HG03095 (cell line): ENCODE data around the gene MYF6.

Experiments used
- ATAC-seq: cut with Tn5 transposase; IDR thresholded peaks from one replicate; pipeline ENCODE4 v1.9.1; 2021; ENCODE audit warnings: moderate library complexity; ENCODE audit not compliant: unreplicated experiment

Gene MYF6

DNA sequence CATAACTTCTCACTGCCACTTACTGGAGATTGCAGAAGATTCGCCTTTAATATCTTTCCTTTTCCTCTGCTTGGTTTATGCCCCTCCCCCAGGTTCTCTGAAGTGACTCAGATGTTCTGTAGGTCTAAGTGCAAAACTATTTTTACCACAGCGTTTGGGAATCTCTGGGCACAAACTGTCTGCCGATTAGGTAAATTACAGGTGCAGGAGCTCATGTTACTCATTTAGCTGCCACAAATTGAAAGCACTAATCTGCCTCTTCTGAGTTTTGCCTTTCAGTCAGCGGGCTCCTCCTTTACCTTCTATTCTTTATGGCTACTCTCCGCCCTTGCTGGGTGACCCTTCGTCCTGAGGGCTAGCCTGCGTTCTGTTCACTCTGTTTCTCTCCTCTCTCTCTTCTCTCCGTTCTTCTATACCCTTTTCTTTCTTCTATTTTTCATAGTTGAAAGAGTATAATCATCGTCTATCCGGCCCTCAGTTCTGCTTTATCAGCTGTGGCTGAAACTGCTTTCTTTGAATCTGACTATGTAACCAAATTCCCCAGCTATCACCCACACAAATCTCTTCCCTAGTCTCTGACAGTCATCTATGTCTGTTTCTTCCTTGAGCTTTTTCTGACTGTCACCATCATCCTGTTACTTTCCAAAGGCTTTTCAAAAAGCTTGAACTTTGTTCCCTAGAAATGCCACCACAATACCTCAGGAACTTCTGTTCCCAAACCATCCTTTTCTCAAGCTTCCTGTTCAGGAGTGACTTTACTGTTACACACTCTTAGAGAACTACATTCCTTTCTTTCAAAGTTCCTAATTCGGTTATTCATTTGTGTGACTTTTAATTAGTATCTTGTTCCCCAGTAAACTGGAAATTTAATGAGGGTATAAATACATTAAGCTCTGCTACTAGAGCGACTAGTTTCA is 4.3 kb upstream of the MYF6 start:
- ATAC-seq: peak; percentile 93

DNA sequence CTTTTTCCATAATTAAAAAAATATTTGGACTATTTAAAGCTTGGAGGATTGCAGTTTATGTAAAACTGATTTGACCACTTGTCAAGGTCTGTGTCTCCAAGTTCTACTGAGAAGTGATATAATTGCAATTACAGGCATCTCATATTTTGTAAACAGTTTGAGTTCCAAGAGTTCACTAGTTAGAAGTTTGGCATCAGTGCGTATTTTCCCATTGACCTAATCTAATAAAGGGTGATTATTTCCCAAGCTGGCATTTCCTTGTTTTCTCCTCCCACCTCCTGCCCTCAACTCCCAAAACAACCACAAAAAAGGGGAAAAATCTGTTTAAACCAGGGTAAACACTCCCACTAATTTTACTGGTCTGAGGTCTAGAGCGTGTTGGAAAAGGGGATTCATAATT is 3.0 kb upstream of the MYF6 start:
- ATAC-seq: no peak

DNA sequence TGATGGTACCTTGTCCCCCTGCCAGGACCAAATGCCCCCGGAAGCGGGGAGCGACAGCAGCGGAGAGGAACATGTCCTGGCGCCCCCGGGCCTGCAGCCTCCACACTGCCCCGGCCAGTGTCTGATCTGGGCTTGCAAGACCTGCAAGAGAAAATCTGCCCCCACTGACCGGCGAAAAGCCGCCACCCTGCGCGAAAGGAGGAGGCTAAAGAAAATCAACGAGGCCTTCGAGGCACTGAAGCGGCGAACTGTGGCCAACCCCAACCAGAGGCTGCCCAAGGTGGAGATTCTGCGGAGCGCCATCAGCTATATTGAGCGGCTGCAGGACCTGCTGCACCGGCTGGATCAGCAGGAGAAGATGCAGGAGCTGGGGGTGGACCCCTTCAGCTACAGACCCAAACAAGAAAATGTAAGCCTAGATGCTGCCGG is 410 bp downstream of the MYF6 start:
- ATAC-seq: no peak

DNA sequence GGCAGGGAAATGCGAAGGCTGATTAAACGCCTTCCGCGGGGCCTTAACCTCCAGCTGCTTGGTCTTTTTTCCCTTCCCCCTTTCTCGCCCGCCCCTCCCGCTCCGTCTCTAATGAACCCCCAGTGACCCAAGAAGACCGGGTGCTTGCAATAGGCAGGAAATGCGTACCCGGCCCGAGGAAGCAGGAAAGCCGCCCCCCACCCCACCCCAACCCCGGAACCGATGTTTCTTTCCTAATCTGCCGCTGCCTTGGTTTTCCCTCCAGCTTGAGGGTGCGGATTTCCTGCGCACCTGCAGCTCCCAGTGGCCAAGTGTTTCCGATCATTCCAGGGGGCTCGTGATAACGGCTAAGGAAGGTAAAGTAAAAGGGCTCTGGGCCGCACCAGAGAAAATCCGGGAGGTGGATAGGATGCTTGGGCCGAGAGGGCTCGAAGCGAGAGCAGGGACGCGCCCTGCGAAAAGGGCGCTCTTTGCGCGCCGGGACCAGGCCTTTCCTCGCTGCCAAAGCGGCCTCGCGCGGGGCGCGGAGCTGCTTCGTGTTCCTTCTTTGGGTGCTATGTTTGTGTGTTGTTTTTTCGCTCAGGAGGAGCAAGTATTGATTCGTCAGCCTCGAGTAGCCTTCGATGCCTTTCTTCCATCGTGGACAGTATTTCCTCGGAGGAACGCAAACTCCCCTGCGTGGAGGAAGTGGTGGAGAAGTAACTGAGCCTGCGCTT is 983 bp downstream of the MYF6 start:
- no peak for ATAC-seq

DNA sequence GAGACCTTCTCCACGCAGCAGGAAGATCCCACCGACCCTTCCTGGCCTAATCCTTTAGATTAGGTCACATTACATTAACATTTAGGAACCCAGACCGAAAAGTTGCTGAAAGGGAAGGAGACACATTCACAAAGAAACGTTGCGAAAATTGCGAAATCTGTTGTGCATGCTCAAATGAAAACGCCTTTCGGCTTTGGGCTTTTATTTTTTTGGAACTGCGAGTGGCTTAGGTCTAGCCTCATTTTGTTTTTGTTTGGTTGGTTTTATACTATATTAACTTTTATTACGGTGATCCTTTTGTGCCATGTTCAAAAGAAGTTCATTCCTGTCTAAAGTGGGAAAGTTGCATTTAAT is 1.5 kb downstream of the MYF6 start:
- ATAC-seq: no peak

DNA sequence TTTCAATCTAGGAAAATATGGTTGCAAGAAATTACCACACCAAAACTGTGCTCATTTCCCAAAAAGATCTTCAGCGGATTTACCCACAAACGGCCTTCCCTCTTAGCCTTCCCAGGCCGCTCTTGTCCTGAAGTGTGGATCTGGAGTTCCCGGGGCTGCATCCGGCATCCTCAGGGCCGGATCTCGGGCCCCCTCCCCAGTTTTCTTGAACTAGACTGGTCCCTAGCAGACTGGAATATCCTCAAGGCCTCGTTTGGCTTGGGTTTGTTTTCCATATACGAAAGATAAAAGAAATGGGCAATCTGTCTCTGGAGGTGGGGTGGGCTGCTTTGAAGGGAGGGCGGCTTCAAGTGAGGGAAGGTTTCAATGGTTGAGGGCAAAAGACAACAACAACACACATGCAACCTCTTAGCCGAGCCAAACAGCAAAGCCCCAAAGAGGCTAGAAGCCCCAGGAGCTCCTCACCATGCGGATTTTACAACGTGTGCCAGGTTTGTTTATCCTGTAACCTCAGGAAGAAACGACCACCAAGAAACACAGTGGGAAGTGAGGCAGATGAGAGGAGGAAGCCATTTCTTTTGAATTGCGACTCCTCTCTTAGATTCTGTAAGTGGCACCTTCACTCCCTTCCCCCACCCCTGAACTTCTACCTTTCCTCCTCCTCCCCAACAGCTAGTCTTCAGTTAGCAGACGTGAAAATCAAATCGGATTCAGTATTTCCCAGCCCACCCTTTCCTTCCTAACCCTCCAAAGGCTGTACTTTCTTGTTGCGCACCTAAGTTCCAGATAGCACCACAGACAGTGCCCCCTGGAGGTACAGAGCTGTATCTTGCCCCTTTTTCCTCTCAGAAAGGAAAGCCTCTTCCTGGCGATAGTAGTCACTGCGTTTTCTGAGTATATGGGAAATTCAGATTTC is 2.6 kb downstream of the MYF6 start:
- no peak for ATAC-seq

DNA sequence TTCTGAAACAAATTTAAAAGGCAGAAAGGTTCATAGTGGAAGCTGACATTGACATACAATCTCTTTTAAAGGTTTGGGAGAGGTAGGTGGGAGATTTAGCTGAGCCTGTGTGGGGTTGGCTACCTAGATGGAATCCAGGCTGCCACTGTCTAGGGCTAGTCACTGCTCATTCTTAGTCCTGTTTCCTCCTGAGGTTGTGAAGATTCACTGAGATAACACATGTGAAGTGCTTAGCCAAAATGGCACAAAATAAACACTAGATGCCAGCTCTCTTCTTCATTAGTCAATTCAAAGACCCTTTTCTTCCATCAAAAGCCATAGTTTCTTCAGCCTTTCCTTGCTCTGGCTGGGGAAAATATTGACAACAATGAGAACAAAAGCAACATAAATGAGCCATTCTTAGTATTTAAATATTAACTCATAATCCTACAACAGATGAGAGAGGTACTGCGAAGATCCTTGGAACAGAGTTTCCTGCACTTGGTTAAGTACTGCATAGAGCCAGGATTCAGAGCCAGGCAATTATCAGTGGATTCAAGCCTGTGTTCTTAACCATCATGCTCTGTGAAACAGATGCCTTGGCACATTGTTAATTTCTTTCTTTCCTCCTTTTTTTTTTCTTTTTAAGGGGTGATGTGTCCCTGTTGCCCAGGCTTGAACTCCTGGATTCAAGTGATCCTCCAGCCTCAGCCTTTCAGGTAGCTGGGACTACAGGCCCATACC is 3.5 kb downstream of the MYF6 start:
- no peak for ATAC-seq

DNA sequence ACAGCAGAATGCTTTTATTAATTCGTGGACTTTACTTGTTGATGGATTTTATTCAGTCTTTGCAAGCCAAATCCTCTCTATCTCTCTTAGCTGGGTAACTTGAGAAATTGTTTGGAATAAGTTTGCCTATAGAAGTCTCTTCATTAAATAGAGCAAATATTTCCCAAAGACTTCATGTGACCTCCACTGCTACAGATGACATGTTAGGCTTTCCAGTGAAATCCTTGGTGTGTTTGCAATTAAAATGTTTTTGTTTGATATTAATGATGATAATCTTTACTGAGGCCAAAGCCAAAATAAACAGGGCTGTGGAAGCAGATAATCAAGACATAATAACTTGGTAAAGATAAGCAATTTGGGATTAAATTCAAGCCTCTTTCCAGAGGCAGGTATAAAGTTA is 4.4 kb downstream of the MYF6 start:
- no peak for ATAC-seq

DNA sequence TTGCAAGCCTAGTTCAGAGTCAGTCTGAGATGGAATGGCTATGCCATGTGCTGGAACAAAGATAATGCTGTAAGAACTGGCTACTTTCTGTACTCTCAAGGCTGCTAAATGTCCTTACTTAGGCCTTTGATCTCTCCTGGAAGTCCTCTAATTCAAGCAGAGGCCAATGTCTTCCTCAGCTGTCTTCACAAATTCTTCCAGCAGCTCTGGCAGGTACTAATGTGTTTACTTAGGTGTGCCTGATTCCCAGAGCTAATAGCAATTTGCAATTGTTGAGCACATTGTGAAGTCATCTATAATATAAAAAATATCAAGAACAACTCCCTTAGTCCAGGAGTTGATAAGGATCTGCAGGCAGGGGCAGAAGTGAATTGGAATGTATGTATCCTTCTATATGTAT is 5.4 kb downstream of the MYF6 start:
- ATAC-seq: no peak

DNA sequence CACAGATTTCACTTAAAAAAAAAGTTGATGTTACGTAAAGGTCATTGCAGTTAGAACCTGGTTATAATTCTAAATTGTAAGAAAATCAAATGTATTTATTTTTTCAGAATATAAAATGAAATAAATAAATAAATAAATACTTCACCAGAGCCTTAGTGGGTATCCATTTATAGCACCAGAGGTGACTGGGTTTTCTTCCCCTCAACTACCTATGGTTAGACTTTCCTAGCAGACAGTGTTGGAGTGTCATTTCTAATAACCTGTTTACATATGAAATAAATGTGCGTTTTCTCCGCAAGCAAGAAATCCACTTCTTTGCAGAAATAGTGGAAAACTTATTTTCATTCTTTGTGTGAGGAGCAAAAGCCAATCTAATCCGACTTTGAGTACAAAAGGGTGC is 6.0 kb downstream of the MYF6 start:
- no peak for ATAC-seq

DNA sequence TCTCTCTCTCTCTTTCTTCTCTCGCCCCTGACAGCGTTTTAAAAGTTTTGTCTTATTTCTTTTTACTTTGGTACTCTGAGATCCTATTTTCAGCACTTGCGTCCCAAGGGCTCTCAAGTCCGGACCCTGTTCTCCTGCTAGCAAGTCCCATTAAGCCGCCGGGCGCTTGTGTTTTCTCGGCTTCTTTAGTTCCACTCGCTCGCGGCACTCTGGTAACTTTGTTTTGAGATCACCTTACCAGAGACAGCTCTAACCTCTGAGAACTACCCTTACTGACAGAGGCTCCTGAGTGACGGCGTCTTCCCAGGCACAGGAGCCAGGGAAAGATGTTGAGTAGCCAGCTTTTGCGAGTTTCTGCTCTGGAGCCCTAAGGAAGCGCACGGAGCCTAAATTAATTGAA is 6.6 kb downstream of the MYF6 start:
- no peak for ATAC-seq

DNA sequence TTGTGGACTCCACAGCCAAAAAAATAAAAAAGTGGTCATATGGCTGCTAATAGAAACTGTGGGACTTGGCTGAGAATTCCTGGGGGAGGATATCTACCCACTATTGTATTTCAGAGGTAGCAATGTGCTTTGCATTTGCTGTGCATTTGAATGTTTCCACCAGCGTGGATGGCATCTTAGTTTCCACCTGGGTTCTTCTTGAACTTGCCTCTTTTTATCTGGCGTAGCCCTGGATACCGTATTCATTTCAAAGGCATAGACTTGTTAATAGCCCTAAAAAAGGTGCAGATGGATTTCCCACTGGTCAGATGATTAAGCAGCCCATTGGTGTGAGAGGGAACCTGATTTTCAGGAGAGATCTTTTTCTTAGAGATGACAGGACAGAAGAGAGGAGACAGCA is 7.4 kb downstream of the MYF6 start:
- no peak for ATAC-seq

DNA sequence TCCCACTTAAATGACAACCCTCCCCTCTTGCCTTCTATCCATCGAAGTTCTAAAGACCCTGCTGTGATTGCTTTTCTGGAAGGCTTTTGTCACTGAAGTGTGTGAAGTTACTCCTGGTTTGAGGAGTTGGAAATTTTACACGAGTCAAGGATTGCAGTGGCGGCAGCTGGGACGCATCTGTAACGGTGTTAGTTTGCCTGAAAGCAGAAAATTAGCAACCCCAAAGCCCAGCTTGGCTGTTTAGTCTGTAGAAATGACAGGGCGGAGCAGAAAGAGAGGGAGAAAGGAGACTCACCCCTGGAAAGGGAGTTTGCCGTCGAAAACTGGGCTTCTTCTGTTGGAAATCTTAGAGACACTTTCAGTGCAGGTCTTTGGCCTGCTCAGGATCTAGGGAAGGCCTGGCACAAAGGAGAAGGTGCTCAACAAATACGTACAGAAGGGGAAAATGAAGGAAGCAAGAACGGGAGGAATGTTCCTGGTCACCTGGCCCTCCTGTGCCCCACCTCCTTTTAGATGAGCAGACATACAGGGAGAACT is 8.3 kb downstream of the MYF6 start:
- no peak for ATAC-seq

DNA sequence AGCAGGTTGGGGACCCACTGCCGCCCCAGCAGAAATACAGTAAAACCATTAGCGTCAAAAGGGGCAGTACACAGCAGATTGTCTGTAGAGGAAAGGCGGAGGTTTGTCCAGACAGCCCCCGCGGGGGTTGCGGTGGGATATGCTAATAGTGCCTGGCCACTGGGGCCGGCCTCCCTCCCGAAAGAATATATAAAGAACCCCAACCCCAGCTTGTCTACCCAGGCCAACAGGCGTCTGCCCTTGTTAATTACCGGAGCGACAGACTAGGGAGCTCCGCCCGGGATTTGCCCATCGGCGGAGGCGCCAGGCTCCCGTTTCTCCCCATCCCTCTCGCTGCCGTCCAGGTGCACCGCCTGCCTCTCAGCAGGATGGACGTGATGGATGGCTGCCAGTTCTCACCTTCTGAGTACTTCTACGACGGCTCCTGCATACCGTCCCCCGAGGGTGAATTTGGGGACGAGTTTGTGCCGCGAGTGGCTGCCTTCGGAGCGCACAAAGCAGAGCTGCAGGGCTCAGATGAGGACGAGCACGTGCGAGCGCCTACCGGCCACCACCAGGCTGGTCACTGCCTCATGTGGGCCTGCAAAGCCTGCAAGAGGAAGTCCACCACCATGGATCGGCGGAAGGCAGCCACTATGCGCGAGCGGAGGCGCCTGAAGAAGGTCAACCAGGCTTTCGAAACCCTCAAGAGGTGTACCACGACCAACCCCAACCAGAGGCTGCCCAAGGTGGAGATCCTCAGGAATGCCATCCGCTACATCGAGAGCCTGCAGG is 9.4 kb downstream of the MYF6 start, which contains the start of gene MYF5:
MYF5 (plus strand) TSS at position 217 of the 774 bp plus-strand sequence; CDS start at position 369, 152 bp downstream.
- ATAC-seq: no peak

DNA sequence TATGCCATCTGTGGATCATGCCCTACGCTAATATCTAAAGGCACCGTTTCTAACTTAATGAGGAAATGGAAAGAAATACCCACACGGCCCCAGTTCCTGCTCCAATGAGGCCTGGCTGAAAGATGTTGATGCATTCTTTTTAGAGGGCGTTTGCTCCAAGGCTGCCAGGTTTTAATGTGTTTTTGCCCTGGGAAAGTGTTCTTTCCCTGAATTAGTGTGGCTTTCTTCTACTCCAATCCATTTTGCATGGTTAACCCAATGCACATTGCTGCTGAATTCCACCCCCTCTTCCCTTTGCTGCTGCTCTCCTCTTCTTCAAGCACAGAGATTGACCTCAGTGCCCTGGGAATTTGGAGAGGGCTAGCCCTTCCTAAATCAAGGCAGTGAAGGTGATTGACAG is 10.4 kb downstream of the MYF6 start:
- no peak for ATAC-seq

DNA sequence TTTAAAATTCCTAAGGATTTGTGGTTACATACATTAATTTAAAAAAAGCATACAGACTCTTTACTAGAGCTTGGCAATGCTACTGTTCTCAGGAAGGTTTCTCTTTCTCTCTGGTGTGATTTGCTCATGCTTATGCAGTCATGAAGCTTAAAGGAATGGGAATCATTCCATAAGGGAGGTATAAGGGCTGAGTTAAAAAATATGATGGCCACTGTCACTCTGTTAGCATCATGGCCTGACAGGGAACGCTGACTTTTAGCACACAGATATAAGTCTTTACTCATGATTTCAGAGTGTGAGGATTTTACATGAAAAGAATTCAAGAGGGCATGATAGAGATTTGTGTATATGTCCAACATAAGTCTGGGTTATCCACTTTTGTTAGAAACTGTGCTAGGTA is 13.1 kb downstream of the MYF6 start:
- ATAC-seq: no peak

DNA sequence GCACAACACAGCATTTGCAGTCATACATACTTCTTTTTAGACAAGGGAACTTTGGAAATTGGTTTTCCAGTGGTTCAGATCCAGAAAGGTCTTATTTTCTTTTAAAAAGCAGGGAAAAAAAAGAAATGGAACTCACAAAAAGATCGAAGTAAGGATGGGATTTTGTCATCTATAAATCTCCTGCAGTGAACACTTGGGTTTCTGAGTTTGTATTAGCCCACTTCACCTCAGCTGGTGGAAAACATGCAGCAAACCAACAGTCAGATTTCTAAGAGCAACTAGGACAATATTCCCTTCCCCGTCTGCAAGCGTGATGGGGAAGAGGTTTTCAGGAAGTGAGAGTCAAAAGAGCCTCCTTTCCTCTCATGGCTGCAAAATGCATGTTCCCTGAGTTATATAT is 13.9 kb downstream of the MYF6 start:
- ATAC-seq: no peak

DNA sequence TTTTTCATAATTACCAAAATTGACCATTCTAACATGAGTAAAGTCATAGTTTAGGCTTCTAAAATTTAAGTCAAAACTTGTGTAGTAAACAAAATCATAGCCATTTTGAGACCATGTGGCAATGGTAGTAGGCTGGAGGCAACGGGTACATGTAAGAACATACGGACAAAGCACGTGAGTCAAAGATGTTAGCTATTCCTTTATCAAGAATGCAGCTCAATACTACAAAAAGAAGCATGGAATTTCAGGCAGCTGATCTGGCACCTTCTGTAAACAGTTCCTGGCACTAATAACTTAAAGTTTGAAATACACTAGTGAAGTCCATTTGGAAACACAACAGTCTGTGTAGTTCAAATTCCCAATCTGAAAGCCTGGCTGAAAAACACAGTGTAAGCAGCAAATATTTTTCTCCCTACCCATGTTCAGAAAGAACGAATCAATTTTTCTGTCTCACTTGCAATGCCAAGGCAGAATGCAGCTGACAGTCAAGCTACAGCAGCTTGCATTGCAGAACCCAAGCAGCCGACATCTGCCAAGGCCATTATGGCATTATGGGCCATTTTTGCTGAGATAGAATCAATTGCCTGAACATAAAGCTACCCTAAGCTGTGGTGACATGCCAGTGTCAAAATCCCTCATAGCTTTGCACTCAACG is 38.5 kb downstream of the MYF6 start:
- no peak for ATAC-seq

DNA sequence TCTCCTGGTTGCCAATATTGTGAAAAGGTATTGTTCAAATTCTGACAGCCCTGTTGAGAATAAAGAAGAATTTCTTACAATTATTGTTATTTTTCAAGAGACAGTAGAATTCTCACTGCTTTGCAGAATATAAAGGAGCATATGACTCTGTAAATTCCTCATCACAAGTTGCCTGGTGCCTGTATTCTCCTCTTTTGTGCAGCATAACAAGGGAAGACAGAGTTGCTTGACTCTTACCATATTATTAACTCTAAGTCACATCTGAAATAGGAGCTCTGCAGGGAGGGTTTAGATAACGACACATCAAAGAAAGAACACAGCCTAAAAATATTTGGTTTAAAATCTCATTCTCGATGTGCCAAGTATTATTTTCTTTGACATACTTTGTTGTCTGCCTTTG is 40.4 kb downstream of the MYF6 start:
- ATAC-seq: no peak
